ENCODE data around the gene SAT1. TPM values are rescaled to one million over a fixed set of nuclear protein-coding genes. Genes with fewer than 3 reads are reported as not detected.

The SAT1 gene
- total RNA-seq, 1 donor from 2014 or later = 88.9 TPM

DNA sequence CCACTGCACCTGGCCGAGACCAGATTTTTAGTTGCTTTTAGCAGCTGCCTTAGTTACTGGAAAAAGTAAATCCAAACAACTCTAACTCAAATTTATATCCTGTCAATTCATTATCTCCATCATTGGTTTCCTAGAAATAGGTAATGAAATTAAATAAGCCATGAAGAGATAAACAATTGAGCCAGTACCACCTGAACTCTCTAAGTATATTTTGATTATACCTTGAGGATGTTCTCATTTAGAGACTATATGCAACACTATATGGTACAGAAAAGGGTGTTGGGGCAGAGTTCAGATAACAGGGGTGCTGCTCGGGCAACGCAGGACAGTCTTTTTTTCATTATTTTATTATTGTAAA lies 35.0 kb downstream of the SAT1 start:
- intact Hi-C loops (cut with micrococcal nuclease) = loop anchor here (5.0 kb wide), 1 partner anchor 36 kb away; the partner anchor contains the start of gene SAT1
- Mint-ChIP-seq H3K4me3 (no peak overlapping the region), H3K27ac (peak overlapping the region; percentile 93), H3K36me3 (ENCODE audit: low read depth) (no peaks in the 10 kb centered on the region), H3K9me3 (no peaks in the 10 kb centered on the region), H3K4me1 (peaks cover 6% of the 10 kb centered on the region), H3K27me3 (no peaks in the 10 kb centered on the region)
- POLR2A ChIA-PET = interaction anchor here (2.9 kb wide), 1 partner anchor 35 kb away, joined by 15 read pairs; the partner anchor contains the start of gene SAT1
- CTCF ChIA-PET = no interaction called here
- ATAC-seq (ENCODE audit: low read depth) (no peak), DNase-seq (no peak)
- TF ChIP-seq CTCF (IDR thresholded peaks at IDR 0.05) = no peak

- H3K4me1 Mint-ChIP-seq = peaks cover 6% of the 10 kb centered on the region
- H3K9me3 Mint-ChIP-seq = no peaks in the 10 kb centered on the region
- ChIA-PET POLR2A (interaction anchor here (0.6 to 1.1 kb wide), 2 partner anchors 37 to 88 kb away, joined by 3 to 4 read pairs; partner anchors contain the start of genes APOO, CXorf58 and SAT1), CTCF (interaction anchor here (0.8 kb wide), 1 partner anchor 62 kb away, joined by 3 read pairs; no protein-coding TSS in a partner anchor)
- no peak for ATAC-seq (ENCODE audit: low read depth)
- no peak overlapping the region for H3K4me3 Mint-ChIP-seq
- no peaks in the 10 kb centered on the region for H3K27me3 Mint-ChIP-seq
- DNase-seq = no peak
- intact Hi-C loops (cut with micrococcal nuclease) = loop anchor here (5.0 kb wide), 1 partner anchor 37 kb away; the partner anchor contains the start of gene SAT1
- H3K27ac Mint-ChIP-seq = no peak overlapping the region
- no peaks in the 10 kb centered on the region for H3K36me3 Mint-ChIP-seq (ENCODE audit: low read depth)
- no peak for TF ChIP-seq CTCF (IDR thresholded peaks at IDR 0.05)
Measured at GRCh38 chrX:23819385-23820234, 36.6 kb downstream of the SAT1 start.

- Mint-ChIP-seq H3K36me3 (ENCODE audit: low read depth) (no peaks in the 10 kb centered on the region), H3K9me3 (no peaks in the 10 kb centered on the region), H3K27ac (no peak overlapping the region), H3K27me3 (no peaks in the 10 kb centered on the region), H3K4me3 (no peak overlapping the region), H3K4me1 (peaks cover 6% of the 10 kb centered on the region)
- DNase-seq (no peak), ATAC-seq (ENCODE audit: low read depth) (no peak)
- POLR2A ChIA-PET = interaction anchor here (1.1 kb wide), 1 partner anchor 38 kb away, joined by 4 read pairs; the partner anchor contains the start of gene SAT1
- intact Hi-C loops (cut with micrococcal nuclease) = no loop called here
- CTCF ChIA-PET = interaction anchor here (0.8 kb wide), 1 partner anchor 63 kb away, joined by 3 read pairs; no protein-coding TSS in a partner anchor
- no peak for TF ChIP-seq CTCF (IDR thresholded peaks at IDR 0.05)
Measured at GRCh38 chrX:23820235-23820782, 37.3 kb downstream of the SAT1 start.

DNA sequence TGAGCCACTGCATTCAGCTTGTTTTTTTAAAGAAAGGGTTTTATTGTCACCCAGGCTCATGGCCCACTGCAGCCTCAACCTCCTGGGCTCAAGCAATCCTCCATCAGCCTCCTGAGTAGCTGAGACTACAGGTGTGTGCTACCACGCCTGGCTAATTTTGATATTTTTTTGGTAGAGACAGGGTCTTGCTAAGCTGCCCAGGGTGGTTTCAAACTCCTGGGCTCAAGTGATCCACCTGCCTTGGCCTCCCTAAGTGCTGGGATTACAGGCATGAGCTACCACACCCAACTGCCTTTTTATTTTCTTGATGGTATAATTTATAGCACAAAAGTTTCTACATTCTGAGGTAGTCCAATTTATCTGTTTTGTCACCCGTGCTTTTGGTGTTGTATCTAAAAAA lies 38.9 kb downstream of the SAT1 start:
- no peak for TF ChIP-seq CTCF (IDR thresholded peaks at IDR 0.05)
- H3K36me3 Mint-ChIP-seq (ENCODE audit: low read depth) = no peaks in the 10 kb centered on the region
- intact Hi-C loops (cut with micrococcal nuclease) = no loop called here
- no peak for ATAC-seq (ENCODE audit: low read depth)
- no peak overlapping the region for H3K4me3 Mint-ChIP-seq
- H3K4me1 Mint-ChIP-seq = peaks cover 6% of the 10 kb centered on the region
- ChIA-PET CTCF (no interaction called here), POLR2A (no interaction called here)
- no peak overlapping the region for H3K27ac Mint-ChIP-seq
- H3K9me3 Mint-ChIP-seq = no peaks in the 10 kb centered on the region
- H3K27me3 Mint-ChIP-seq = no peaks in the 10 kb centered on the region
- no peak for DNase-seq

GRCh38 chrX:23822397-23822796 lies 39.4 kb downstream of the SAT1 start:
- ChIA-PET CTCF (no interaction called here), POLR2A (no interaction called here)
- no peak for ATAC-seq (ENCODE audit: low read depth)
- Mint-ChIP-seq H3K4me1 (peaks cover 1% of the 10 kb centered on the region), H3K27ac (no peak overlapping the region), H3K27me3 (no peaks in the 10 kb centered on the region), H3K4me3 (no peak overlapping the region), H3K9me3 (no peaks in the 10 kb centered on the region), H3K36me3 (ENCODE audit: low read depth) (no peaks in the 10 kb centered on the region)
- TF ChIP-seq CTCF (IDR thresholded peaks at IDR 0.05) = no peak
- intact Hi-C loops (cut with micrococcal nuclease) = no loop called here
- DNase-seq = no peak

Measured in activated B cell treated with CpG ODN at 0.5 μM for 24 hours (primary cell).